HG03196 (cell line): ENCODE measurements around the gene MAST4.

ENCODE experiments used
- ATAC-seq: cut with Tn5 transposase; IDR thresholded peaks from one replicate; pipeline ENCODE4 v1.9.1; 2021; ENCODE audit not compliant: unreplicated experiment

Gene MAST4

DNA sequence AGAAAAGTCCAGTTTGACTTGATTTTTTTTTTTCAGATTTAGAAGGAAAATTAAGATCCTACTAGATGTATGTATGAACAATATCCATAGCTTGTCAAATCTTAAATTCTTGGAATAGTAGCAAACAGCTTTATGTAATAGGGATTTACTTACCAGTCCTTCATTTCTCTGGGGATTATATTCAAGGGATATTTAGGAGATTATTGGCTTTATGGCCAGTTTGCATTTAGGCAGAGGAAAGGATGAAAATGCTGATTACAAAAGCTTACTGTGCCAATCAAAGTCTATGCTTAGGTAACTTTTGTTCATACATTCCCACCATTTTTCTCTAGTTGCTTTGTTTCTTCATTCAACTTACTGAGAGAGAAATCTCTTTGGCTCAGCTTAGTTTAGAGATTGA lies 47.9 kb downstream of the MAST4 start:
- no peak for ATAC-seq

DNA sequence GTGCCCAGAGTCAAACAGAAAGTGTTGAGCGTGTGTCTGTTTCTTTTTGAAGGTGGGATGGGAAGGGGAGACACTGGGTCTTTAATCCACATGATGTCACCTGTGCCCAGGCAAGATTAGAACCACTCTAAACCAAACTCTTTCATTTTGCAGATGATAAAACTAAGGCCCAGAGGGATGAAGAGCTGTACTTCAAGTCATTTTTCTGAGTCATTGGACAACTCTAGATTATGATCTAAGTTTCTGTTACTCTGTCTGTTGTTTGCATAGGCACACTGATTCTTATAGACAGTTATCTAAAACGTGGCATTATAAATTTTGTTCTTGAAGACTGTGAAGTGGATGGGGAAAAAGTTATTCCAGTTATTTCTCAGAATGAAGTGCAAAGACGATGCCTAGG lies 48.8 kb downstream of the MAST4 start:
- ATAC-seq: no peak

DNA sequence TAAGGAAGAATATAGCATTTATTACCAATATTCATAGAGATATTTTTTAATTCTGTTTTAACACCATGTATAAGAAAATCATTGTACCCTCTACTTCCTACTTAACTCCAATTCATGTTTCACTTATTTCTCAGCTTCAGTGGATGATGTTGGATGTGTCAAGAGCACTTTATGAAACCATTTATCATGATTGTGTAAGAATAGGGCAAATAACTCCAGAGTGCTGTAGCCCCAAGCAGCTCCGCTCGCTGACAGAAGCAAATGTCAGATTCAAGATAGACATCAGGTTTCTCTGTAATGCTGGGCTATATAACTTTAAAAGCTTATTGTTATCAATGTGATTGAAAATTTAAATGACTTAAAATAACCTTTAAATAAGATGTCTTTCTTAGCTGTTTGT lies 50.4 kb downstream of the MAST4 start:
- no peak for ATAC-seq

DNA sequence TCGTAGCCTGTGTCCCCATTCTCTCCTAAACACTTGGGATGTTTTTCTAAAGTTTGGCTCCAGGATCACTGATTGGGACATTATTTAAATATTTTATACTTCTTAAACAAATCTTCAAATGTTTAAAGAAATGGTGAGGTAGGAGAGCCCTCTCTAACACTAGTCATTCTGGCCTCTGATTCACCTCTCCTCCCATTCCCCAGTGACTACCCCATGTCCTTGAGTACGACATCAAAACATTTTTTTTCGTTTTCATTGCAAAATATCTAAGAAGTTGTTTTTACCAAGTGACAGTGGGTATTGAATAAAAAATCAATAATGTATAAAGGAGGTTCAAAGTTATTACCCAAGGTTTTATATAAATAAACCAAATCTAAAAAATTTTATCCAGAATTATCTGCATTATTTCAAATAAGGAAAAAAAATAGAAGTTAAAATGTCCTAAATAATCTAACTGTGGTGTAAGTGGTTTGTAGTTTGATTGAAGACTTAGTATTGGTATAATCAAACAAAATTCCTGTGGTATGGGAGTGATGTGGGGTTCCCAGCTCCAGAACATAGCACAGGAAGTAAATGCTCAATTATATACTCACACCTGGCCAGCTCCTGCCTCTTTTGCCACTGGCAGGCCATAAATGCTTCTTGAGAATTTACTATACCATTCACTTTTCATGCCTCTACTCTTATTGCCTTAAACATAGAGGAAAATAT lies 51.1 kb downstream of the MAST4 start:
- no peak for ATAC-seq

DNA sequence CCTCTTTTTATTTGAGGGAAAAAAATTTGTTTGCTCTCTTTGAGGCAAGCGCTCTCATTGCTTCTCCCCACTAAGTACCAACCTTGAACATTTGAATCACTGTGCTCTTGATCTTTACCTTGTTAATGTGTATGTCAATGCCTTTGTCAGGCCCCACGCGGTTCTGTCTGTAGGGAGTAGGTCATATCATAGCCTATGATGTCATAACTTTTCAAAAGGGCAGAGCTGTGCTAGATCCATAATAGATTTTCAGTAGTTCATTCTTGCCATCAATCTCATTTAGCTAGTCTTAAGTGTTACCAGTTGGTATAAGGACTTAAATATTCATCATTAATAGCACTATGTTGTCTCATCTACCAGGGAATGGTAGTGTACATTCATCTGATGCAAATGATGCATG lies 56.6 kb downstream of the MAST4 start:
- ATAC-seq: no peak

DNA sequence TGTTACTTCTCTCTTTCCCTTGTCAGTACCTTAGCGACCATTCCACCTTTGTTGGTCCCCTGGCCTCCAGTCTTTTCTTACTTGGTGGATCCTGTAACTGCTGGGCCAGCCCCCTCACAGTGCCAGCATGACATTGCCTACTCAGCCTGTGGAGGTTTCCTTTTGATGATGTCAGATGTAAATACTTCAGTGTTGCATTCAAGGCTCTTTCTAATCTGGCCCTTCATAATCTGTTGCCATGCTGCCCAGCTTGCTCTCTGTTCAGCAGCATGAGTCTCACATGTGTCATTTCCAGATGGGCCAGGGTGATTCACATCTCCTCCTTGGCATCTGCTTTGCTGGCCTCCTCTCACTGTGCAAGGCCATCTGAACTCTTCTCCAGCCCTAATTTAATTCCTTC lies 57.1 kb downstream of the MAST4 start:
- ATAC-seq: no peak

DNA sequence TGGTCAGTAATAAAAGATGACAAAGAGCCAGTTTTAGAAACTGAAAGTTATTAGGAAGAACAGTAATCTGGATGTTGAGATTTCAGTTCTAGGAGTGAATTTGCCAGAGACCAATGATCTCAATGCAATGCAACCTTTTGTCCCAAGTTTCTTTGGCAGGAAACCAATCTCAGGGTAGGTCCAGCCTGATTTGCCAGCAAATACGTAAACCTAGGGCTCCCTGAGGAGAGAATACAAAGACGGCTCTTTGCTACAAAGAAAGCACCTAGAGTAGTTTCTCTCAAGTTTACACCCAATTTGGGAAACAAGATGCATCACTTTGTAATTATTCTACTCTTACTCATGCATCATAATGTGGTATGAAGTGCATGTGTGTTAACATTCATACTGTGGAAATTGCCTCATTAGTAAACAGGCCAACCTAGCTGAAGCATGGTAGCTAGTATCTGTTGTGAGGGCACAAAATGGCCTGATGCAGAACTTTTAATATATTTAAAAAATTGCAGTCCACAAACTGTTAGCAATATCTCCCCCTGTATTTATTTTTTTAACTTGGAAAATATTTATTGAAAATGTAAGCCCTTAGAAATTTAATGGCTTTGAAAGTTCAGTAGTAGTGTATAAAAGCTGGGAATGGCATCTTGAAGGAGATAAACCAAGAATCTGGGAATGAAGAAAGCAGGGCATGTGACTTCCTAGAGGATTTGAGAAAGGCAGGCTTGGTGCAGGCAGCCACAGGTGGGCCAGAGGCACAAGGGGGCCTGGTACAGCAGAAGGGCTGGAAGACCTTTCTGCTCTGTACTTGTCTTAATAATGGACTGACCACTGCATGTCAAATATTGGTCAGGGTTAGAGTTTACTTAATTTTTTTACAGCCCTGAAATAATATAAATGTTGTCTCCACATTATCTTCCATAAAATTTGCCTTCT lies 59.5 kb downstream of the MAST4 start:
- no peak for ATAC-seq

DNA sequence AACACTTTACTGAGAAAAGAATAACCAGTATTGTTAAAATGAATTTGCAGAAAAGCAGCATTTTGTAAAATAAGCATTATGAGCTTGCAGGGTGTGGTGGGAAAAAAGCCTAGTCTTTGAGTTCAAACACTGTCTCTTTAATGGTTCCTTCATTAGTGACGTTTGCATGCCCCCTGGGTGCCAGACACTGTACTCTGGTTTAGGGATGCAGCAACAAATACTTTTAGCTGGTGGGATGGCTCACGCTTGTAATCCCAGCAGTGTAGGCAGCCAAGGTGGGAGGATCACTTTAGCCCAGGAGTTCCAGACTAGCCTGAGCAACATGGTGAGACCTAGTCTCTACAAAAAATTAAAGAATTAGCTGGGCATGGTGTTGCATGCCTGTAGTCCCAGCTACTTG lies 62.3 kb downstream of the MAST4 start:
- ATAC-seq: no peak

DNA sequence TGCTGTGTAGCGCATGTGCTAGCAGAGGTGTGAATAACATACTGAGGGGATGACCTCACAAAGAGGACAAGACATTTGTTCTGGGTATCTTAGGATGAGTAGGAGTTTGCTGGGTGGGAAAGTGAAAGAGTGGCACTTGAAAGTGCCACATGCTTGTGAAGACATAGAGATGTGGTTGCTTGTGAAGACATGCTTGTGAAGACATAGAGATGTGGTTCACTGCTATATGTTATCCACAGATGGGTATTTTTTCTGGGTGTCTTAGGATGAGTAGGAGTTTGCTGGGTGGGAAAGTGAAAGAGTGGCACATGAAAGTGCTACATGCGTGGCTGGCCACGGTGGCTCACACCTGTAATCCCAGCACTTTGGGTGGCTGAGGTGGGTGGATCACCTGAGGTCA lies 63.6 kb downstream of the MAST4 start:
- no peak for ATAC-seq

DNA sequence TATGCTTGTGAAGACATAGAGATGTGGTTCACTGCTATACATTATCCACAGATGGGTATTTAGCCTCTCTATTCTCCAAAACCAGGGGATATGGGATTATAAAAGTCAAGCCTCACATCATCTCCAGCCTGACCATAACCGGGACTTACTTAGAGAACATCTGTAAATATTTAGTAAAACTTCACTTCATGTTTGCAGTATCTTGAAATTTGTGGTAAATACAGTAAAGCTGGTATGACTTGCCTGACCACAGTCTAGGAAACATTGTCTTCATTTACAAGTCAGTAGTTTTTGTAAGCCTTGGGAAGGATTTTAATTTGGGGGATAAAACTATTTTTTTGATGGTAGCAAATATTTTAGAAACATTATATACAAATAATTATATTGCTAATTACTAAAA lies 64.2 kb downstream of the MAST4 start:
- ATAC-seq: no peak

DNA sequence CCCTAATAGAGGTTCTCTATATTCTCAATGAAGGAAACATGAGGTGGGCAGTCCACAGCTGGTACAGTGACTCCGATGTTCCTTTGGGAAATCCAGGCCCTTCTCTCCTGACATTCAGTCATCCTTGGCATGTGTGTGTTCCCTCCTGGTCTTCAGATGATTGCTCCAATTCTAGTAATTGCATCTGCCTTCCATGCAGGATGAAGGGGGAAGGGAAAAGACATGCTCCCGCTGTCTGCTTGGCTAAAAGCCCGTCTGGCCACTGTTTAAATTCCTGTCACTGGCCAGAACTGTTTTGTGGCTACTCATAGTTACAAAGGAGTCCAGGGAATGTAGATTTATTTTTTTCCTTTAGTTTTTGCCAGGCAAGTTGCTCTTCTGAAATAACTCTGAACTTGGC lies 65.0 kb downstream of the MAST4 start:
- no peak for ATAC-seq

DNA sequence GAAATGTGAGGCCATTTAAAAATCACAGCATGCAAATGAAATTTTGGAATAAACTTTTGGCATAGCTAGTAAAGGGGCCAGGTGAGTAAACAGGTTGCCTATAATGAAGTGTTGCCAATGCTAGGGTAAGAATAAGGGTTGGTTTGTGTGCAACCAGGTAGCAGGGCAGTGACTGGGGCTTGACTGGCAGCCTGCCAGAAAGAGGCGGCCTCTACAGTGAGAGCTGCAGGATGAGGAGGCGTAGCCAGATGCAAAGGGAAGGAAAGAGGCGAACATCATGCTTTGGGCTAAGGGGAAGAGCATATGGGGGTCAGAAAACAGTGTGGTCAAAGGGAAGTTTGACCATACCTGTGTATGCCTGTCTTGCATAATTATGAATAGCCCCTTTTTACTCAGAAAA lies 70.6 kb downstream of the MAST4 start:
- ATAC-seq: no peak

DNA sequence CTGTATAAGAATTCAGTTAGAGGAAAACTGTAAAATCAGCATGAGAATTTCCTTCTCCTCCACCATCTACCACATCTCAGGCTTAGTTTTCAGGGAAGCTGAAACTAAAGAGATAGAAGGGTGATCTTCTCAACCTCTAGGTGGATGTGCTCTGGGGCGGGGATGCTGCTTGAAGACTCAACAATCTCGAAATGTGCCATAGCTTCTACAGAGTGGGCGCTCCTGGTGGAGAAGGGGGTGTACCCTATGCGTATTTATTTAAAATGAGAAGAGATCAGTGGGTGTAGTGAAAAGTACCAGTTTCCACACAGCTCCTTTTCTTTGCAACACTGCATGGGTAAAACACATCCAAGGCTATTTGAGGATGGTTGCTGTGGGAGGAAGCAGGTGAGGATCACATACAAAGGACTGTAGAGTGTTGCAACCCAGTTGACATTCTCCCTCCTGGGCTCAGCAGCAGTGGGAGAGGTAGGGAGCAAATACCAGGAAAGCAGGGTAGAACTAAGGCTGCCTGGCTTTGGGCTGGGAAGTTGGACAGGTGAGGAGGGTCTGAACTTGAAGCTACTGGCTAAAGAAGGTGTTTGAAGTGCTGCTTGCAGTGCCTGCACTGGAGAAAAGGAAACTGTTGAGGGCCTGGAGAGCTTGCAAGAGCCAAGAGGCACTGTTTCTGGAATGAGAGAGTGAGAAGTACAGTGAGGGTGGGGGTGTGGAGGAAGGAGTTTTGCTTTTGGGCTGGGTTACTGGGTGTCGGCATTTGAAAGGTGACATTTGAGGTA lies 73.1 kb downstream of the MAST4 start:
- ATAC-seq: no peak

DNA sequence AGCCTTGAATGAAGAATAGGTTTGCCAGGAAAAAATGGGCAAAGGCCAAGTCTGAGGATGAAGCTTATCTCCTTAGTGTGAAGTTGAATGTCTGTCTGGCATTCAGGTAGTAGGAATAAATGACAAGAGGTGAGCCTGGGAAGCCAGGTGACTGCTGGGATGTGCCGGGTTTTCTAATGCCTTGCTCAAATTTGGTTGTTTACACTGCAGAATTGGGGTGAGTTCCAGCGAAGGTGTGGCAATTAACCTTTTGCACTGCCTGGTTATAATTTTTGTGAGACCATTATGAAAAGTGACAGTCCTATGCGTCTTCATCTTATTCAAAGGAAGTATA lies 73.6 kb downstream of the MAST4 start:
- ATAC-seq: no peak

DNA sequence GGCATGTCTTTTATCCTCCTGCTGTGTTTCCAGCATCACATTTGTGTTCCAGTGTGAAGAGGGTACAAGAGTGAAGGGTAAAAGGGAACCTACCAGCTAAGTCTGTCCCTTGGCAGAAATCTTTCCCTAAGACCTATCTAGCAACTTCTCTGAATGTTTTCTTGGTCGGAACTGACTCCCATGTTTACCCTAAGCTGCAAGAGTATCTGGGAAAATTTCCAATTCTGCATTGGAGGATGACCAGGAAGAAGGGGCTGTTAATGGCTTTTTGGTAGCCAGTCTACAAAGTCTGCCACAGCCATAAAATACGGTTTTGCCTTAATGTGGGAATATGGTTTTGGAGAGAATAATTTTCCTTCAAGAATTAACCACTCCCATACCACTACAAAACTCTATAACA lies 75.1 kb downstream of the MAST4 start:
- no peak for ATAC-seq

DNA sequence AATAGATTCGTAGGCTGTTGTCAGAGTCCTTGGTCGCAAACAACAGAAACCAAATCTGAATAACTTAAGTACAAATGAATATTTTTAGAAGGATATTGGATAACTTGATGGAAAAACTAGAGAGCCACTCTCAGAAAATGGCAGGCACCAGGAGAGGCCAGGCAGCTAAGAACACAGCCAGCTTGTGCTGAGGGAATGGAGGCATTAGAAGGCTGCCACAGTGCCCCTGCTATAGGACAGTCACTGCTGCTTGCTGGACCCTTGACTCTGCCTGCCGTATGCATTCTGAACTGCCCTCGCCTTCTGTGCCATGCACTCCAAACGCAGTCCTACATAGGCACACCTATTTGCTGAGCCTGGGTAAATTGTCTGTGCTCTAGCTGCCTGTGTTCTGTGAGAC lies 78.6 kb downstream of the MAST4 start:
- no peak for ATAC-seq

DNA sequence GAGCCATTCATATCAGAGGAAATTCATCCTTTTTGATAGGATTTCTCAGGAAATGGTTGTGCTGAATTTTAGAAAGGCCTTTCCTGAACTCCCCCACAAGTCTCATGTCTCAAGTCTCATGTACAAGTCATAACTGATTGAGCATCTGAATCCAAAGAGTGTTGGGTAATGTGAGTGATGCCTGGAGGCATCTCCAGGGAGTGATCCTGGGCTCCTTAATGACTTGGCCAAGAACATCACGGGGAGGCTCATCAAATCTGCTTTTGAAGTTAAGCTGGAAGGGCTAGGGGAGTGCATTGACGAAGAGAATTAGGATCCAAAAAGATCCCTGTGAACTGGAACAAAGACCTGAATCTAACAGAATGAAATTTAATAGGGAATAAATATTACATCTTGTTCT lies 79.2 kb downstream of the MAST4 start:
- no peak for ATAC-seq

DNA sequence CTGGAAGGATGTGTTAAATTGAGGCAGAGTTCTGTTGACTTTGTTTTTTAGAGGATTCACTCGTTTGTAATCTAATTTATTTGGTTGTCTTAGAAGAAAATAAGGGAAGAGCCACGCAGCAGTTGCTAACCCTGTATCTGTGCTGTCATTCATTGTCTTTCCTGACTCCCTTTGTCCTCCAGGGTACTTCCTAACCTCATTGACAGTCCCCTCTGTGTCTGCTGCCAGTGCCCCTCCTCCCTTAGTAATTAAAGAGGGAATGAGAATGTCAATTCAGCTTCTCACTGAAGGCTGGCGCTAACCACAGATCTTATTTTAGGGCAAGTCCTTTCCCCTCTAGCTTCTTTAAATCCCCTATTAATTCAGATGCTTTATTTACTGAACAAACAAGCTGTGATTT lies 84.0 kb downstream of the MAST4 start:
- ATAC-seq: no peak

DNA sequence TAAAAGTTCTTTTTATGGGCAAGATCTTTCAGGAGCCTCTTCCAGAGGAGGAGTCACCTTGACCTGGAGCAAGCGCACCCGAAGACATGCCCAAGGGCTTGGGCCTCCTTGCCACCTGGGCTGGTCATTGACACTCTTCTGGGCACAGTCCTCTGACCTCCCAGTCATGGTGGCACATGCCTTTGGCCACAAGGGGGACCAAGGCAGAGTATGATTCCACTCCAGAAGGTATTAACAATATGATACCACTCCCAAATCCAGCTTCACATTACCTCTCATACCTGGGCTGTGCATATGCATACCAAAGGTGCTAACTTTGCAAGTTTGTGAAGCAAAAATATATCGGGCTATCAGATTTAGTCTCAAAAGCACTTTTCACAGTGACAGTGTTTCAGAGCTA lies 84.6 kb downstream of the MAST4 start:
- no peak for ATAC-seq

DNA sequence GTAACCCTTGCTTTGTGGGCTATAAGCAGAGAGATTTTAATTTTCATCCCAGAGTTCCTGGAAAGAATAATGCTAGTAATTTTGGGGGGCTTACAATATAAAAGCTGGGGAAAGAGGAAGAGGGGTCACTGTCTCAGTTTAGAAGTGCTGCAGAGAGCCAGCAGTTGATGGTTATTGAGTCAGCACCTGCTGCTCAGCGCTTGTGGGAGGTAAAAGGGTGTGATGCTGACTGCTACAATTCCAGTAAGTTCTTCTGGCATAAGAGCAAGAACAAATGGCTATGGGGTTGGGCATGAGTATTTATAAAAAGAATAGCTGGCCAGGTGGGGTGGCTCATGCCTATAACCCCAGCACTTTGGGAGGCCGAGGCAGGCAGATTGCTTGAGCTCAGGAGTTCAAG lies 88.5 kb downstream of the MAST4 start:
- ATAC-seq: no peak

DNA sequence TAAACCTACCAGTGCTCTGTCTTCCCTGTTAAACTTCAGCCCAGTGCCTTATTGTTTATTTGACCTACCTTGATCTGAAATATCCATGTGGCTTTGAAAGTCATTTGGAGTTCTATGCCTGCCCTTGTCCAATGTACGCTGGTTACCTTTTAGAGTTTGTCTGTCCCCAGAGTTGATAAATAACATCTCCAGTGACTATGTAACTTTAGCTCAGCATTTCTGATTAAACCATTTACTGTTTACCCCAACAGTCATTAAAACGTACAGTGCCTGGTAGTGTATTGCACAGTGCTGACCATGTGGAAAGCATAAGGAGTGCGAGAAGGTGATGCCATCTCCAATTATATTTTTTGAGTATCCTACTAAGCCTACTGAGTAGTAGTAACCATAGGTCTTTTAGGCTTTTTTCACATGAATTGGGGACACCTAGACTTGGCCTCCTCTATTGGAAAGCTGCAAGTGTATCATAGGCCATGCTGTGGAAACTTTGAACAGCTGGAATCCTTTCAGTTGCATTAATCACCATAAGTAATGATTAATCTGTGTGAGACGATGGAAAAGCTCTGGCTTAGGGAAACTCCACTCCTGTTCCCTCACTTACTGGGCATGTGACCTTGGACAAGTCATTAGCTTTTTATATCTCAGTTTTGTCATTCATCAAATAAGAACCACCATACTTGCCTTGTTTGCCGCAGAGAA lies 93.5 kb downstream of the MAST4 start:
- ATAC-seq: no peak
